ENCODE results near the gene MRPL47.

Gene MRPL47

GRCh38 chr3:179642871-179643270, 38.4 kb upstream of the MRPL47 start:
- no peak for TF ChIP-seq CTCF (IDR thresholded peaks at IDR 0.05; ENCODE audit: control insufficient read depth, extremely low read depth, insufficient read depth)

GRCh38 chr3:179640469-179640868, 36.0 kb upstream of the MRPL47 start:
- H3K4me3 ChIP-seq (ENCODE audit: low read depth, low read length): no peak overlapping the region
- TF ChIP-seq CTCF (IDR thresholded peaks at IDR 0.05; ENCODE audit: control insufficient read depth, extremely low read depth, insufficient read depth): no peak
- no peak for DNase-seq (ENCODE audit: low read depth)

More at GRCh38 chr3:179642871-179643270, 38.4 kb upstream of the MRPL47 start:
- DNase-seq (ENCODE audit: low read depth): no peak
- H3K4me3 ChIP-seq (ENCODE audit: low read depth, low read length): no peak overlapping the region

GRCh38 chr3:179630753-179631451, 26.5 kb upstream of the MRPL47 start:
- no peak for TF ChIP-seq CTCF (IDR thresholded peaks at IDR 0.05; ENCODE audit: control insufficient read depth, extremely low read depth, insufficient read depth)
- DNase-seq (ENCODE audit: low read depth): no peak
- no peak overlapping the region for H3K4me3 ChIP-seq (ENCODE audit: low read depth, low read length)

- TF ChIP-seq CTCF (IDR thresholded peaks at IDR 0.05; ENCODE audit: control insufficient read depth, extremely low read depth, insufficient read depth): no peak
- no peak for DNase-seq (ENCODE audit: low read depth)
- H3K4me3 ChIP-seq (ENCODE audit: low read depth, low read length): no peak overlapping the region
Measured at GRCh38 chr3:179624451-179624850, 20.0 kb upstream of the MRPL47 start.

- H3K4me3 ChIP-seq (ENCODE audit: low read depth, low read length): no peak overlapping the region
- no peak for DNase-seq (ENCODE audit: low read depth)
- TF ChIP-seq CTCF (IDR thresholded peaks at IDR 0.05; ENCODE audit: control insufficient read depth, extremely low read depth, insufficient read depth): no peak
Measured at GRCh38 chr3:179622023-179622422, 17.6 kb upstream of the MRPL47 start.

GRCh38 chr3:179615458-179616173, 11.2 kb upstream of the MRPL47 start:
- TF ChIP-seq CTCF (IDR thresholded peaks at IDR 0.05; ENCODE audit: control insufficient read depth, extremely low read depth, insufficient read depth): no peak
- H3K4me3 ChIP-seq (ENCODE audit: low read depth, low read length): no peak overlapping the region
- DNase-seq (ENCODE audit: low read depth): no peak

Measured in LNCaP clone FGC (cell line).